Activated CD4-positive, alpha-beta T cell treated with anti-CD3 and anti-CD28 coated beads, Interleukin-2, amount 10 ng/mL, durations not matched to agents 7 days and 5 days (primary cell): ENCODE data around the gene SF1. TPM values are rescaled to one million over a fixed set of nuclear protein-coding genes. Genes with fewer than 3 reads are reported as not detected.

Source experiments
- total RNA-seq, 2 experiments: library from RNA; stranded (reverse); gene quantifications; one replicate each; pipeline ENCODE4 v1.2.3, GENCODE V29; 2021

Gene SF1
- total RNA-seq, 2 experiments from 2014 or later = 435 to 456 TPM

Other genes with a start within 250 kb of the SF1 start
- not detected for gene SLC22A11, start 222.6 kb downstream of the SF1 start, total RNA-seq
- gene SLC22A12, start 187.3 kb downstream of the SF1 start, total RNA-seq = not detected
- gene NRXN2, start 55.3 kb downstream of the SF1 start, total RNA-seq = under 1 TPM; 0.07 to 0.15 TPM
- 100 to 1,000 TPM; 293 to 300 TPM for gene RASGRP2, start 34.4 kb downstream of the SF1 start, total RNA-seq
- gene PYGM, start 18.6 kb downstream of the SF1 start, total RNA-seq = 1 to 10 TPM; 3.9 to 4.3 TPM
- 10 to 100 TPM; 86.6 to 91.2 TPM for gene MAP4K2, start 24.7 kb upstream of the SF1 start, total RNA-seq
- gene MEN1, start 32.0 kb upstream of the SF1 start, total RNA-seq = 10 to 100 TPM; 35.1 to 38.7 TPM
- 1 to 10 TPM in 1 of 2 experiments, under 1 TPM in 1; 0.42 to 1.3 TPM for gene CDC42BPG, start 66.1 kb upstream of the SF1 start, total RNA-seq
- gene EHD1, start 100.1 kb upstream of the SF1 start, total RNA-seq = 100 to 1,000 TPM; 131 to 149 TPM
- gene ATG2A, start 138.7 kb upstream of the SF1 start, total RNA-seq = 10 to 100 TPM; 23.0 to 25.7 TPM
- gene PPP2R5B, start 146.1 kb upstream of the SF1 start, total RNA-seq = 10 to 100 TPM; 12.0 to 13.7 TPM
- gene GPHA2, start 157.4 kb upstream of the SF1 start, total RNA-seq = not detected
- under 1 TPM; 0.20 to 0.54 TPM for gene MAJIN, start 193.6 kb upstream of the SF1 start, total RNA-seq
- under 1 TPM in 1 of 2 experiments, not detected in 1; 0.10 TPM for gene BATF2, start 218.4 kb upstream of the SF1 start, total RNA-seq
- 10 to 100 TPM; 62.4 to 65.3 TPM for gene ARL2, start 235.6 kb upstream of the SF1 start, total RNA-seq
- gene SNX15, start 248.9 kb upstream of the SF1 start, total RNA-seq = 10 to 100 TPM; 28.3 to 34.8 TPM